Measurements from ENCODE around the gene KLHL2.
A peak's percentile ranks its signal among the peaks of the same experiment; 100 is the strongest.
"Not testable (repeated sequence)": the region's sequence is repeated elsewhere in the genome, so short reads cannot be mapped to it uniquely, and the experiment has no call there.

Gene KLHL2

DNA sequence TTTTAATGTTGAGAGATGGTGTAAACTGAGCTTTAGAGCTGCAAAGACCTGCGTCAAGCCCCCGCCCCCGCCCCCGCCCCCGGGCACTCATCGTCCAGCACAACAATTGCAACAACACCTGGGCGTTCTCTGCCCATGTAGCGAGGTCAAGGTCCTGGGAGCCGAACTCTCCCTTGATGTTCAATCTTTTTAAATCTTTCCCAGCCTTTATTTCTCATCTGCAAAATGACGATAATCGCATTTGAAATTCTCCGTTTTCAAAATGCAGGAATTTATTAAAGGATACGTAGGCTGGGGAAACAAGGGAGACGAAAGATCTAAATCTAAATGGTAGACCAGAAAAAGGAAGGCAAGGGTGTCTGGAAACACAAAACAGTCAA lies 119.5 kb downstream of the KLHL2 start:
- DNase-seq (ENCODE audit: low read depth in 4 of 4, low spot score in 1 of 4): no peak

DNA sequence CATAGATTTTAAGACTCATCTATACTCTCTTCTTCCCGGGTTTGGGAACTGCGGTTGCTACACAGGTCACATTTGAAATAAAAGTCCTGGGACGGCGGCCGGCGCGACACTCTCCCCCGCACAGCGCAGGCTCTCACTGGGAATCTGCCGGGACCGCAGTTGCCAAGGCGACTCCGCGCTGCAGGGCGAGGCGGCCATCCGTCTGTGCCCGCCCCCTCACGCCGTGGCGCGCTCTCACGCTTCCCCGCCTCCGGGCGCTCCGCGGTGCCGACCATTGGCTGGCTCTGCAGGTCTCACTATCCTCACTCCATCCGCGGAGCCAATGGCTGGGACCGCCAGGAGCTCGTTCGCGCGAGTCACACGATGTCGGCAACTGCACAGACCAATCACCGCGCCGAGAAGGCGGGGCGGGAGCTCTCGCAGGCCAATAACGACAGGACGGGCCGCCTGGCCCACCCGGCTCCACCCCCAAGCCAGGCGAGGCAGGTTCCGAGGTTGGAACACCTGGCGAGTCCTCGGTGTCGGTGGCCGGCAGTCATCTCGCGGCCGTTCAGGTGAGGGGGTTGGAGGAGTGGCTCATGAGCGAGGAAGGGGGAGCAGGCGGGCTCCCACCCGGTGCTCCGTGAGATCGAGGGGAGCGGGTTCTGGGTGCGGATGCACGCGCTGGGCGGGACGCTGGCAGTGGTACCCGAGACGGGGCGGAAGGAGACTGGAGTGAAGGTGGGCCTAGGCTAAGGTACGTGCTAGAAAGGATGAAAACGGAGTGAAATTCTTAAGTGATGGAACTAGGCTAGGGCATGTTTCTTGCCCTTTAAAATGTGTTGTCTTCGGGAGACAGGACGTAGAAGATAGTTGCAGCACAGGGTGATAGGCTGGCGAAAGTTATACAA lies 120.1 kb downstream of the KLHL2 start, which contains the start of gene MSMO1:
Gene MSMO1 (plus strand): TSS at position 459 of the 890 bp plus-strand sequence. CDS start 5,702 bp downstream, outside the sequence.
- peak; percentile 88 to 96 (median 94) for DNase-seq (ENCODE audit: low read depth in 4 of 4, low spot score in 1 of 4)

DNA sequence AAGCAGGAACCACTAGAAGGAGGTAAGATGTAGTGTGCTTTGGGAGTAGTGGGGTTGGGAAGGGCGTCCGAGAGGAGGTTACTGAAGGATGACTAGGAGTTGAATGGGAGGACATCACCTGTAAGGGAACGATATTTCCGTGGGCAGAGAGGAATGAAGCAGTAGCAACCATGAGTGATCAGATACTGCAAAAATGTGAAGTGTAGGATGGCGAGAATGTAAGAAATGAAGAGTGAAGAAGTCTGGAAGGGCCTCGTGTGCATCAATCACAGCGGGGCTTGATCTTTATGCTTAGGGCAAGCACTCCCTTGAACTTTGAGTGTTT lies 120.7 kb downstream of the KLHL2 start:
- DNase-seq (ENCODE audit: low read depth in 4 of 4, low spot score in 1 of 4): no peak

DNA sequence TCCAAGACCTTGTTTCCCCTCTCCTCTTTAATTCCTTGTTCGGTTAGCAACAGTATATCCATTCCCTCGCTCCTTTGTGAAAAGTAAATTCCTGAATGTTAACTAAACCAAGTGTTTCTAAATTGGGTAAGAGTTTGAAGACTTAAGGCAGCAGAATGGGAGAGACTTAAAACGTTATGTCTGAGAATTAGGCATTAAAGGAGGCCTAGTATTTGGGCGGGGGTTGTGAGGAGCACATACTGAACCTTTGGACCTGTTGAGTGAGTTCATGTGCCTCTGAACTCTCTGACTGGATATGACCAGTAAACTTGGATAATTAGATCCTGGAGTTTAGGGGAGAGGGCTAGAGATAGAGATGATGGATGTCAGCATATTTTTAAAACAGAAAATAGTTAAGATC lies 121.3 kb downstream of the KLHL2 start:
- DNase-seq (ENCODE audit: low read depth in 4 of 4, low spot score in 1 of 4): no peak

DNA sequence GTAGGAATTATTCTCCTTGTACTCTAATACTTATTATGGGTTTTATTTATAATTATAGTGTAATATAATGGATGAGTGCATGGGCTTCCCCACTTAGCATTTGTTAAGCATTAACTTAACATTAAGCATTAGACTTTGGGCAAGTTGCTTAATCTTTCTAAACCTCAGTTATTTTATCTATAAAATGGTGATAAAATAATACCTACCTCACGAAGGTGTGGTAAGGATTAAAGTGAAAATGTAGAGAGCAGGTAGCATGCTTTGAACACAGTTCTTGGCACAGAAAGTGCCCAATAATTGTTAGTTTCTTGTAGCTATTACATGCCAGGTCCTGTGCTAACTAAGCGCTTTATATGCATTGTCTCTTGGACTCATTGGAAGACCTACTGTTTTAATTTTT lies 122.7 kb downstream of the KLHL2 start:
- no peak for DNase-seq (ENCODE audit: low read depth in 4 of 4, low spot score in 1 of 4)

DNA sequence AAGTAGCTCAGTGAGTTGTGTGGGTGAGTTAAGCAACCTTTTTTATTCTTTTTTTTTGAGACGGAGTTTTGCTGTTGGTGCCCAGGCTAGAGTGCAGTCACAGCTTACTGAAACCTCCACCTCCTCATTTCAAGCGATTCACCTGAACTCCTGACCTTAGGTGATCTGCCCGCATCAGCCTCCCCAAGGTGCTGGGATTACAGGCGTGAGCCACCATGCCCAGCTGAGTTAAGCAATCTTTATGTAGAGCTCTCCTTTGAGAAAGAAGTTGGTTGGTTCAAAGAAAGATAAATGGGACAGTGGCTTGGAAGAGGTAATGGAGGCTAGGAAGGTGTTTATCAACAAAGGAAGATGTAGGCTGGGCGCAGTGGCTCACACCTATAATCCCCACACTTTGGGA lies 123.3 kb downstream of the KLHL2 start:
- no peak for DNase-seq (ENCODE audit: low read depth in 4 of 4, low spot score in 1 of 4)

DNA sequence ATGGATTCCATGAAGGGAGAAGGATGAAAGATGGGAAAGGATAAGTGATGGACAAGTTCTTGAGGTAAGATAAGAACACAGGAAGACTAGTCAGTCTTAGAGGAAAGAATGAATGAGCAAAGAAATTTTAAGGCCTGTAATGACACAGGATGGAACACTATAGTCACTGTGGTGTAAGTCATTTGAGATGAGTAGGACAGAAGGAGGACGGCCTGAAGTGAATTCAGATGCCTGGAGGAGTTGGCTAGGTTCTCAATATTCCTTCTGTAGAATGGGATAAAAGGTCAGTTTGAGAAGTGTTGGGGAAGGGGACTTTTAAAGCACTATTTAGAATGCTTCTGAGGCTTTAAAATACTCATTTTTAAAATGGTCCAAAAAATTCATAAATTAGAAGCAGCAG lies 124.0 kb downstream of the KLHL2 start:
- DNase-seq (ENCODE audit: low read depth in 4 of 4, low spot score in 1 of 4): no peak

DNA sequence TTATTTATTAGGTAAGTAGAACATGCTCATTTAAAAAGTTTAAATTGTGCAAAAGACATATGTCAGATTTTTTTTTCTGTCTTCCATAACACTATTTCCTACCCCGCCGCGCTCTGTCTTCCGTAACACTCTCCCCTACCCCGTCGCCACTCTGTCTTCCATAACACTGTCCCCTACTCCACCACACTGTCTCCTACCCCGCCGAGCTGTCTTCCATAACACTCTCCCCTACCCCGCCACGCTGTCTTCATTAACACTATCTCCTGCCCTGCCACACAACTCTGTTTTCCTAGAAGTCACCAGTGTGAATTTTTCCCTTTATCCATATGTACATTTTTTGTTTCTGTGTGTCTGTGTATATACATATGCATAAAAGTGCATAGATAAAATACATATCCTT lies 124.5 kb downstream of the KLHL2 start:
- DNase-seq (ENCODE audit: low read depth in 4 of 4, low spot score in 1 of 4): no peak

DNA sequence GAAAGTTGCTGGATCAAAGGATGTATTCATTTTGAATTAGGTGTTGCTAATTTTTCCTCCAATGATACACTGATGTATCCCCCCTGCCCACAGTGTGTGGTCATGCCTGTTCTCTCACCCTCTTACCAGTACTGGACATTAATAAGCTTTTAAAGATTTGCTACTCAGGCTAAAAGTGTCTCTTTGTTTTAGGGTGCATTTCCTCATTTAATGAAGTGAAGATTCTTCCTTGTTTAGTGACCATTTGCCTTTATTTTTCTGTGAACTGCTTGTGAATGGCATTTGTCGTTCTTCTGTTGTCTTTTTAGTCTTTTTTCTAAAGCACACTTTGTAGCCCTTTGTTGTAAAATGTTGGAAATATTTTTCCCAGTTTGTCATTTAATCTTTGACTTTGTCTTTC lies 125.1 kb downstream of the KLHL2 start:
- no peak for DNase-seq (ENCODE audit: low read depth in 4 of 4, low spot score in 1 of 4)

DNA sequence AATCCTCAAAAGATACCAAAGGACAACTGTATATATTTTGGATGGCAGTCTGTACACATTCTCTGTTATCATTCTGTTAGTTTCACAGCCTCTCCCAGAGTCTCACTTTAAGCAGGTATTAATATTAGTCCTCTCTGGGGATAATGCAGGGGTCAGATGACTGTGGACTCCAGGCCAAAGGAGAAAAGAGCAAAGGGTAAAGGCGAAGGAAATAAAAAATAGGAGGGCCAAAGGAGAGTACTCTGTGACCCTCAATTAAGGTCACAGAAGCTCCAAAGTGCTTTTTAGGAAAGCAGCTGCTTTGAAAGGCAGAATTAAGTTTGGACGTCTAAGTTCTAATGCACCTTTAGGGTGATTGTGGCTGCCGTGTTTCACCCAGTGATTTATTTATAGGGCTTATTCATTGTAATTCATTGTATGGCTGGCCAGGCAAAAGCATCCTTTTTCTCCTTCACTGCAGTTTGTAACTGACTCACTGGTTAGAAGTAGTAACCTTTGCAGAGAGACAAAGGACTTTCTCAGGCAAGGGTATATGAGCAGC lies 127.9 kb downstream of the KLHL2 start:
- DNase-seq (ENCODE audit: low read depth in 4 of 4, low spot score in 1 of 4): no peak

DNA sequence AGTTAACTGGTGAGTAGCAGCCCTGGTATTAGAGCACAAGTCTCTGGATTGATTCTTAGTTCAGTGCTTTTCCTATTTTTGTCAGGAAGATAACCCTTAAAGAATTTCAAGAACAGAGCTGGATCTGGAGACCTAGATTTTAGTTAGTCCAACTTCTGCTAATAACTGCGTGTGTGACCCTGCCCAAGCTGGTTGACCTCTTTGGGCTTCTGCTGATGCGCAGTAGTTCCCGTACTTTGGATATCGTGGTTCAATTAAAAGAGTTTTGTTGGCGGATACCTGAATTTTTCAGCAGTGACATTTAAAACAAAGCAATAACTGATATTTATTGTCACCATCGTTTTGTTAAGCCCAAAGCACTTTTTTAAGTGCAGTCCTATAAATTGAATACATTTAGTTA lies 129.4 kb downstream of the KLHL2 start:
- DNase-seq (ENCODE audit: low read depth in 4 of 4, low spot score in 1 of 4): no peak

DNA sequence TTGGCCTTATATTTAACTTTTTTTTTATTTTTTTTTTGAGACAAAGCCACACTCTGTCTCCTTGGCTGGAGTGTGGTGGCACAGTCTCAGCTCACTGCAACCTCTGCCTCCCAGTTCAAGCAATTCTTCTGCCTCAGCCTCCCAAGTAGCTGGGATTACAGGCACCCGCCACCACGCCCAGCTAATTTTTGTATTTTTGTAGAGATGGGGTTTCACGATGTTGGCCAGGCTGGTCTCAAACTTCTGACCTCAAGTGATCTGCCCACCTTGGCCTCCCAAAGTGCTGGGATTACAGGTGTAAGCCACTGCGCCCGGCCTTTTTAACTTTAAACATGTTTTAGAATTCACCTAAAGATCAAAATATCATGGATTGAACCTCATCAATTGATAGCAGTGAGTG lies 135.0 kb downstream of the KLHL2 start:
- not testable (repeated sequence) for DNase-seq (ENCODE audit: low read depth in 4 of 4, low spot score in 1 of 4)

DNA sequence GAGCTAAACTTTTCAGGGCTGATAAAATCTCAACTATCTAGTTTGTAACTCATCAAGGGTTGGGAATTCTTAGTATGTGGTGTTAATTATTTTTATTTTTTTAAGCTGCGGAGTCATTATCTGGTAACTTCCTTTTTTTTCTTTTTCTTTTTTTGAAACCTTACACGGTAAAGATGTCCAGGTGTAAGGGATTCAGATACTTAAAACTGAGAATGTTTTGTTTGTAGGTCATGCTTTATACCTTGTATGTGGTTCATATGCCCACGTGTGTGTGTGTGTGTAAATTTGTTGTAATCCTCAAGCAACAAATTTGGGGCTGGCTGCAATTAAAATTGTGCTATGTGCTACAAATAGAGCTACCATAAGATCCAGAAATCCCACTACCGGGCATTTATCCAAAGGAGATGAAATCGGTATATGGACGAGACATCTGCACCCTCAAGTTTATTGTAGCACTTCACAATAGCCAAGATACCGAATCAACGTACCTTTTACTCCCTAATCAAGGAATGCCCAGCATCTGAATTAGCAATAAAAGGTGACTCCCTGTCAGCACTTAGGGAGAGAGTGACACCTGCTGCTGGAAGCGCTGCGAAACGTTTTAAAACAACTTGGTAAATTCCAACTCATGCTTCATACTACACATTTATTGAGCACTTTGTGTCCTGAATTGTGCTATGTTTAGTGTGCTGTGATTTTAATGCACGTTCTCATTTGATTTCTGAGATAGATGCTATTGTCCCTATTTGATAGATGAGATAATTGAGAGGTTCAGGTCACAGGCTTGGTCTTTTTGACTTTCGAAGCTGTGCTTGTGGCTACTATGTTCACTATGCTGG lies 136.2 kb downstream of the KLHL2 start:
- no peak for DNase-seq (ENCODE audit: low read depth in 4 of 4, low spot score in 1 of 4)

DNA sequence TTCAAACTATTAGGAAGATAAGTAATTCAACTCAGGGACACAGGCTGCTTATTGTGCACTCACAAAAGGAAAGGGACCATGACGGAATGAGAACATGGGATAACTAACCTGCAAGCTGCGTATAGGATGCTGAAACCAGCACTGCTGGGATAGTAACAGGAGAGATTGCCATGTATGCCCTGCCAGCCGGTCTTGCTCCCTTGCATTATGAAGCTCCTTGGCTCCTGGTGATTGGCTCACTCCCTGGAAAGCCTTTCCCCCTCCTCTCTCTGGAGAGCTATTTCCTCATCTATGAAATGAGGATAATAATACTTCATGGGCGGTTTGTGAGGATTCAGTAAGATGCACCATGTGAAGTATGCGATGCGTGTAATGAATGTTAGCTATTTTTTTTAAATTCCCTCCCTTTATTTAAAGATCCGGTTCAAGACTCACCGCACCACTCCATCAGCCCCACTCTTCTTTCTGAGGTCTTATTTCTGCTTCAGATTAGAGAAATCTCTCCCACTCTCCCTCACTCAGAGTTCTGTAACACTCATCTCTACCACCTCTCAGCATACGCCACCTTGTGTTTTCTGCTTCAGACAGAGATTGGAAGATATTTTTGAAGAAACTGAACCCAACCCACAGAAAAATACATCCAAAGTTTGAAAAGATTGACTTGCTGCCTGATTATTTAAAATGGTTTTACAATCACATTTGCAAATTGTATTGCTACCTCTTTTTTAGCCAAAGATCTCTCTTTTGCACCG lies 138.5 kb downstream of the KLHL2 start:
- no peak for DNase-seq (ENCODE audit: low read depth in 4 of 4, low spot score in 1 of 4)

DNA sequence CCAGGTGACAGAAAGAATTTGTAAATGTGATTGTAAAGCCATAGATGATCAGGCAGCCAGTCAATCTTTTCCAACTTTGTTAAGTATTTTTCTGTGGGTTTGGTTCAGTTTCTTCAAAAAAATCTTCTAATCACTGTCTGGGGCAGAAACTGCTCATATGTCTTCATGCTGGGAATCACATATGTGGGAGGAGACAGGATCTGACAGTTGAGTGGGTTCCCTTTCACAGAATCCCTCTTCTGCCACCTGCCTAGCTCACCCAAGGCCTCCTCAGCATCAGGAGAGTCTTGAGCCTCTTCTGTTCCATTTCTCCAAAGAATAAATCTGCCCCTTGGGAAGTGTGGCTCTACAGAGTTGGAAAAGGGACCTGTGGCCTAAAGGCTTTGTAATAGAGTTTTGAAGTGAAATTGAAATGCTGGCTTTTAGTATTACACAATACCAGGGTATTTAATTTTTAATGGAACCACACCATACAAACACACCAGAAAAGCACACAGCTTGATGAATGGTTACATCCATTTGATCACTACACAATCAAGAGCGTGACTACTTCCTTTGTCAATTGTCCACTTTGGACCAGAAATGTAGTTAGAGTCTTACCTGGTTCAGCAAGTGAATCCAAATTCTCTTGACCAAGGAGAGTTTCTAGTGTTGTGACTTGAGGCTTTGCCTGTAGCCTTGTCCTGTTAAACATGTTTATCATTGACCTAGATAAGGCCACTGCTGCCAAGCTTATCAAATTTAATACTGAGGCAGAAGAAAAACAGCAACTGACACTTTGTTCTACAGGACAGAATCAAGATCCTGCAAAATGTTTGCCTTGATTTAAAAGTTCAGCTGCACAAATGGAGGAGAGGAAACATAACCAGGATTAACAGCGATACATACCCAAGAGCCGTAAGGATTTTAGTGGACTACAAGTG lies 140.5 kb downstream of the KLHL2 start:
- no peak for DNase-seq (ENCODE audit: low read depth in 4 of 4, low spot score in 1 of 4)

DNA sequence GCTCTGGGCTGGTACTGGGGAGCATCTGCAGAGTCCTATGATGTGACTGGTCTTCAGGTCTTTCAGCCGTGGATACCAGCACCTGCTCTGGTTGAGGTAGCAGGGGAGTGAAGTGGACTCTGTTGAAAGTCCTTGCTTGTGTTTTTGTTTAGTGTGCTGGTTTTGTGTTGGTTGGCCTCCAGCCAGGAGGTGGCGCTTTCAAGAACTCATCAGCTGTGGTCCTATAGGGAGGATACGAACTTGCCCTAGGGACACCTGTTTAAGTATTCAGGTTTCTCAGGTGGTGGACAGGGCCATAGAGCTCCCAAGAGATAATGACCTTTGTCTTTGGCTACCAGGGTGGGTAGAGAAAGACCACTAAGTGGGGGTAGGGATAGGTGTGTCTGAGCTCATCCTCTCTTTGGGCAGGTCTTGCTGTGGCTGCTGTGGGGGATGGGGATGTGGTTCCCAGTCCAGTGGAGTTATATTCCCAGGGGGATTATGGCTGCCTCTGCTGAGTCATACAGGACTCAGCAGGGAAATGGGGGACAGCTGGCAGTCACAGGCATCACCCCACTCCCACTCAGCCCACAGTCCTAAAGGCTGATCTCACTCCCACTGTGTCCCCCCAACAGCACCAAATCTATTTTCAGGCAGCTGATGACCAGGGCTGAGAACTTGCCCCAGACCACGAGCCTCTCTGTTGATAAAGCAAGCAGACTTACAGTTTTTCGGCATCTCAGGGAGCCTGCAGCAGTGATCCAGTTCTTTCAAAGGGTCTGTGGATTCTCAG lies 144.2 kb downstream of the KLHL2 start:
- no peak for DNase-seq (ENCODE audit: low read depth in 4 of 4, low spot score in 1 of 4)

DNA sequence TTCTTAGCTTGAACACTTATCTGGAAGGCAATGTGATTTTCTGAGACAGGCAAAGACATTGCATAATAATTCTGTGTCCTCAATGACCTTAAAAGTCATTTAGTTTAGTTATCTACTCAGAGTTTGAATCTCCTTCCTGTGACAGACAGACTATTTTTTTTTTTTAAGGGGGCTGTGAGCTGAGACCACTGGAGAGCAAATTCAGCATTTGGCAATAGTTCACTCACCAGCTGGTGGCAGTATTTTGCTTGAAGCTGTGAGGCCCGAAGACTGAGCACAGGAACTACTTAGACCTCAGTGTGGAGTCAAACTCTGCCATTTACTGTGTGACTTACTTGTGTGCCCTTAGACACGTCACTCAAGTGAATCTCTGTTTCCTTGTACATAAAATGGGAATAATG lies 148.5 kb downstream of the KLHL2 start:
- no peak for DNase-seq (ENCODE audit: low read depth in 4 of 4, low spot score in 1 of 4)

DNA sequence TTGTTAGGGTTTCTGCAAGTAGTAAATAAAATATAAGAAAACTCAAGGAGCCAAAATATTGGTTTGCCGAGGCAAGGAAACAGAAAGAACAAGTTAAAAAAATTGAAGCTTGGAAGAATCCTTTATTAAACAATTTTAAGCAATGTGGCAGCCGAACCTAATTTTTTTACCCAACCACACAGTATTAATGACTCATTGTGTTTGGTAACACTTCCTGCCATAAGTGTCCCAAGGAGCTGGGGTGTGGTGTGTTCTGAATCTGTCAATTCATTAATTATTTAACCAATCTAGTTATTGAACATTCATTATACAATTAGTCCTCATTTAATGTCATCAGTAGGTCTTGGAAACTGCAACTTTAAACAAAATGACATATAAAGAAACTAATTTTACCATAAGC lies 152.1 kb downstream of the KLHL2 start:
- no peak for DNase-seq (ENCODE audit: low read depth in 4 of 4, low spot score in 1 of 4)

DNA sequence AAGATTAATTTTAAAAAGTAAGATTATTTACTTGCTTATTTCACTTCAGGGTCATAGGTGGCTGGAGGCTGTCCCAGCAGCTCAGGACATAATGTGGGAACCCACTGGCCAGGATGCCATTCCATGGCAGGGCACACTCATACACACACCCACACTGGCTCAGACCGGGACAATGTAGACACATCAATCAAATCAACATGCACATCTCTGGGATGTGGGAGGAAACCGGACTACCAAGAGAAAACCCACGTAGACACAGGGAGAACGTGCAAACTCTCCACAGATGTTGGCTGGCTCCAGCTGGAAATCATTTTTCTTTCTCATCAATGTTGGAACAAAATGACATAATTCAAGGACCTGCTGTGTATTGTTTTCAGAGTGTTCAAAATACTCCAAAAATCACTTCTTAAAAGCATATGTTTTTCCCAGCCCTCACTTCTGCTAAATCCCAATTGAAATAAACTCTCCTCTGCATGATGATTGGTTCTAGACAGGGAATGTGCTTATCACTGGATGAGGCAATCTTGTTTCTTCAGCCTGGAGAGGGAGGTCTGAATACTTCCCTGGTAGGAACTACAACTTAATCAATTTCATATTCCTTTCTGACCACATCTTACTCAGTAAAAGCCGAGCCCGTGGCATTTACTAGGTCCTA lies 152.8 kb downstream of the KLHL2 start:
- no peak for DNase-seq (ENCODE audit: low read depth in 4 of 4, low spot score in 1 of 4)
